Measurements from ENCODE around the gene VPS13D. TPM values are rescaled to one million over a fixed set of nuclear protein-coding genes. Genes with fewer than 3 reads are reported as not detected.
"Not testable (repeated sequence)": the region's sequence is repeated elsewhere in the genome, so short reads cannot be mapped to it uniquely, and the experiment has no call there.

VPS13D gene
- total RNA-seq, 1 experiment from 2014 or later, result 20.2 TPM

GRCh38 chr1:12387641-12388040 lies 157.8 kb downstream of the VPS13D start:
- no peak overlapping the region for H3K27ac Mint-ChIP-seq
- Histone ChIP-seq H3K23me2 (ENCODE audit: insufficient read length, low read depth, low read length, poor library complexity, severe bottlenecking) (no peaks in the 10 kb centered on the region), H3K4ac (ENCODE audit: low read depth, low read length) (no peak overlapping the region), H3K4me1 (ENCODE audit: insufficient read depth, low read length) (no peaks in the 10 kb centered on the region), H2BK15ac (ENCODE audit: low read depth, low read length) (no peak overlapping the region), H3K4me2 (ENCODE audit: insufficient read depth, insufficient read length, low read length) (no peak overlapping the region), H3K23ac (ENCODE audit: insufficient read length, low read depth, low read length) (no peak overlapping the region), H2AK5ac (ENCODE audit: insufficient read length, low read length) (no peak overlapping the region), H3K14ac (ENCODE audit: insufficient read depth, low read length) (no peak overlapping the region), H4K20me1 (ENCODE audit: control insufficient read depth, insufficient read depth, insufficient read length) (no peaks in the 10 kb centered on the region), H4K8ac (replicated peaks; ENCODE audit: insufficient read length, low read depth, low read length) (no peak overlapping the region), H3K18ac (ENCODE audit: insufficient read length, low read depth, low read length) (no peak overlapping the region), H3K27me3 (ENCODE audit: insufficient read depth, low read length) (no peaks in the 10 kb centered on the region), H3K27ac (ENCODE audit: insufficient read length, low read depth, low read length) (no peak overlapping the region), H3K56ac (ENCODE audit: insufficient read length, low read depth, low read length) (no peak overlapping the region), H3K79me1 (ENCODE audit: insufficient read depth, low read depth, low read length, poor library complexity, severe bottlenecking) (no peaks in the 10 kb centered on the region), H4K91ac (ENCODE audit: insufficient read length, low read depth, low read length) (no peak overlapping the region), H3K9ac (ENCODE audit: extremely low read depth, insufficient read length, low read length) (no peak overlapping the region), H2AFZ (ENCODE audit: low read length) (no peak overlapping the region), H3K9me3 (ENCODE audit: control insufficient read depth, low read depth, low read length) (peaks cover 8% of the 10 kb centered on the region), H3K79me2 (ENCODE audit: insufficient read depth, low read length) (no peaks in the 10 kb centered on the region), H2BK120ac (ENCODE audit: low read depth, low read length, poor library complexity, severe bottlenecking) (no peak overlapping the region), H2BK20ac (ENCODE audit: low read depth, low read length, poor library complexity, severe bottlenecking) (no peak overlapping the region), H3T11ph (ENCODE audit: low read length) (no peak overlapping the region), H2BK12ac (ENCODE audit: insufficient read length, low read depth, low read length) (no peak overlapping the region), H2BK5ac (ENCODE audit: insufficient read length, low read length) (no peak overlapping the region), H4K5ac (ENCODE audit: insufficient read length, low read depth, low read length) (no peak overlapping the region)
- peaks cover 44 to 75% (median 53%) of the 10 kb centered on the region in 3 experiments for H3K36me3 Mint-ChIP-seq (ENCODE audit: insufficient read depth in 1 of 3, low read depth in 3 of 3)
- peaks cover 0 to 10% of the 10 kb centered on the region in 2 experiments; a peak in 4 of 5 replicates for H3K9me3 Mint-ChIP-seq
- TF ChIP-seq, protein P1, sequence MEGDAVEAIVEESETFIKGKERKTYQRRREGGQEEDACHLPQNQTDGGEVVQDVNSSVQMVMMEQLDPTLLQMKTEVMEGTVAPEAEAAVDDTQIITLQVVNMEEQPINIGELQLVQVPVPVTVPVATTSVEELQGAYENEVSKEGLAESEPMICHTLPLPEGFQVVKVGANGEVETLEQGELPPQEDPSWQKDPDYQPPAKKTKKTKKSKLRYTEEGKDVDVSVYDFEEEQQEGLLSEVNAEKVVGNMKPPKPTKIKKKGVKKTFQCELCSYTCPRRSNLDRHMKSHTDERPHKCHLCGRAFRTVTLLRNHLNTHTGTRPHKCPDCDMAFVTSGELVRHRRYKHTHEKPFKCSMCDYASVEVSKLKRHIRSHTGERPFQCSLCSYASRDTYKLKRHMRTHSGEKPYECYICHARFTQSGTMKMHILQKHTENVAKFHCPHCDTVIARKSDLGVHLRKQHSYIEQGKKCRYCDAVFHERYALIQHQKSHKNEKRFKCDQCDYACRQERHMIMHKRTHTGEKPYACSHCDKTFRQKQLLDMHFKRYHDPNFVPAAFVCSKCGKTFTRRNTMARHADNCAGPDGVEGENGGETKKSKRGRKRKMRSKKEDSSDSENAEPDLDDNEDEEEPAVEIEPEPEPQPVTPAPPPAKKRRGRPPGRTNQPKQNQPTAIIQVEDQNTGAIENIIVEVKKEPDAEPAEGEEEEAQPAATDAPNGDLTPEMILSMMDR (conservative IDR thresholded peaks at IDR 0.05), result no peak
- DNase-seq, result no peak
- no peaks in the 10 kb centered on the region for H3K27me3 Mint-ChIP-seq (ENCODE audit: low read depth)
- H3K4me3 Mint-ChIP-seq, result no peak overlapping the region
- H3K4me1 Mint-ChIP-seq, result no peaks in the 10 kb centered on the region

DNA sequence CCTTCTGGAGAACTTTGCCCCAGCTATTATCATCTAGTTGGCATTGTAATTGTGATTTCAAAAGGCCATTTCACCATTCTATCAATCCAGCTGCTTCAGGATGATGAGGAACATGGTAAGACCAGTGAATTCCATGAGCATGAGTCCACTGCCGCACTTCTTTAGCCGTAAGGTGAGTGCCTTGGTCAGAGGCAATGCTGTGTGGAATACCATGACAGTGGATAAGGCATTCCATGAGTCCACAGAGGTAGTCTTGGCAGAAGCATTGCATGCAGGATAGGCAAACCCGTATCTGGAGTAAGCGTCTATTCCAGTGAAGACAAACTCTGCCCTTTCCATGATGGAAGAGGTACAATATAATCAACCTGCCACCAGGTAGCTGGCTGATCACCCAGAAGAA lies 160.5 kb downstream of the VPS13D start:
- not testable (repeated sequence) for H2BK5ac ChIP-seq (ENCODE audit: insufficient read length, low read length); H3K4ac ChIP-seq (ENCODE audit: low read depth, low read length); H4K5ac ChIP-seq (ENCODE audit: insufficient read length, low read depth, low read length); H2BK120ac ChIP-seq (ENCODE audit: low read depth, low read length, poor library complexity, severe bottlenecking); H3T11ph ChIP-seq (ENCODE audit: low read length); H3K27ac Mint-ChIP-seq; H3K18ac ChIP-seq (ENCODE audit: insufficient read length, low read depth, low read length); H4K20me1 ChIP-seq (ENCODE audit: control insufficient read depth, insufficient read depth, insufficient read length); H3K9me3 ChIP-seq (ENCODE audit: control insufficient read depth, low read depth, low read length); H3K14ac ChIP-seq (ENCODE audit: insufficient read depth, low read length); H2AFZ ChIP-seq (ENCODE audit: low read length); H2BK20ac ChIP-seq (ENCODE audit: low read depth, low read length, poor library complexity, severe bottlenecking); H3K27me3 Mint-ChIP-seq (ENCODE audit: low read depth); H3K23ac ChIP-seq (ENCODE audit: insufficient read length, low read depth, low read length); H3K27ac ChIP-seq (ENCODE audit: insufficient read length, low read depth, low read length); H3K27me3 ChIP-seq (ENCODE audit: insufficient read depth, low read length); H3K79me2 ChIP-seq (ENCODE audit: insufficient read depth, low read length); H3K23me2 ChIP-seq (ENCODE audit: insufficient read length, low read depth, low read length, poor library complexity, severe bottlenecking); H3K4me1 ChIP-seq (ENCODE audit: insufficient read depth, low read length); H2BK15ac ChIP-seq (ENCODE audit: low read depth, low read length); H3K56ac ChIP-seq (ENCODE audit: insufficient read length, low read depth, low read length); H3K4me2 ChIP-seq (ENCODE audit: insufficient read depth, insufficient read length, low read length); DNase-seq; H2AK5ac ChIP-seq (ENCODE audit: insufficient read length, low read length); H3K9ac ChIP-seq (ENCODE audit: extremely low read depth, insufficient read length, low read length); H3K4me3 Mint-ChIP-seq; H3K4me1 Mint-ChIP-seq; H3K9me3 Mint-ChIP-seq; H4K8ac ChIP-seq (replicated peaks; ENCODE audit: insufficient read length, low read depth, low read length); H4K91ac ChIP-seq (ENCODE audit: insufficient read length, low read depth, low read length); H3K79me1 ChIP-seq (ENCODE audit: insufficient read depth, low read depth, low read length, poor library complexity, severe bottlenecking); H2BK12ac ChIP-seq (ENCODE audit: insufficient read length, low read depth, low read length)
- WGBS (ENCODE audit: extremely low coverage, insufficient read length, low lambda C conversion rate), result no CpG with 5 or more reads among the region's 4 CpGs
- peaks cover 36 to 52% (median 39%) of the 10 kb centered on the region in 3 experiments for H3K36me3 Mint-ChIP-seq (ENCODE audit: insufficient read depth in 1 of 3, low read depth in 3 of 3)

All from H9 (cell line).